GM21381 (cell line): ENCODE results near the gene CRB2.
"Not testable (repeated sequence)": the region's sequence is repeated elsewhere in the genome, so short reads cannot be mapped to it uniquely, and the experiment has no call there.

ENCODE experiments used
- ATAC-seq: cut with Tn5 transposase; IDR thresholded peaks from one replicate; pipeline ENCODE4 v1.9.1; 2021; ENCODE audit warnings: mild to moderate bottlenecking, moderate library complexity; ENCODE audit not compliant: unreplicated experiment

CRB2 gene

DNA sequence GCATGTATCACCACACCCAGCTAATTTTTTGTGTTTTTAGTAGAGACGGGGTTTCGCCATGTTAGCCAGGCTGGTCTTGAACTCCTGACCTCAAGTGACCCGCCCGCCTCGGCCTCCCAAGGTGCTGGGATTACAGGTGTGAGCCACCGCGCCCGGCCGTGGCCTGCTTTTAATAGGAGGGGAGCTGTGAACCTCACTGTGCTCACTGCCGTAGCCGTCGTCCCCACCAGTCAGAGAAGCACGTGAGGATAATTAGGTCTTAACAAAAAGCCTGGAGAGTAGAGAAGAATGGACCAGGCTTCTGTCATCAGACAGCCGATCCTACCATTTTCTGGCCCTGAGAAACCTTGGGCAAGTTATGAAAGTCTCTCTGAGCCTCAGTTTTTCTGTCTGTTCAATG lies 42.9 kb downstream of the CRB2 start:
- not testable (repeated sequence) for ATAC-seq

DNA sequence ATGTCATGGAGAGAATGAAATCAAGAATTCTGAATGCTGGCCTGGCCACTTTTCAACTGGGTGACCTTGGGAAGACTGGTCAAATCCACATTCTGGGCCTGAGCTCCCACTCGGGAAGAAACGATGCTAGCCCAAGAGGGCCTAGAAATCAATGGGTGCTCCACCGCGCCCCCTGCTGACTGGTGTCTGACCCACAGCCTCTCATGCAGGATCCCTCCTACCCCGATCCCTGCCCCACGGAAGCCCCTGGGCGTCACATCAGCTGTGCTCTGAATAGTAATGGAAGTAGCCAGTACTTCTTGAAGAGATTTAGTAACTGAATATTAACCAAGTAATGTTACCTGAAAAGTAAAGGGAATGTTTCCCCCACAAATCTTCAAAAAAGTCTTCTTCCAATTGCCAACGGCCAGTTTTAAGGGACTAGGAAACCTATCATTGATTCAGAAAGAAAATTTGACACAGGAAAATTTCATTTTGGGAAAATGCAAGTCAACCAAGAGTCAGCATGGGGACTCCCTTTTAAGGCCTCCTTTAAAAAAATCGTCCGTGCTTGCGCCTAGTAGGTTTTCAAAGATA lies 43.9 kb downstream of the CRB2 start:
- ATAC-seq = no peak

DNA sequence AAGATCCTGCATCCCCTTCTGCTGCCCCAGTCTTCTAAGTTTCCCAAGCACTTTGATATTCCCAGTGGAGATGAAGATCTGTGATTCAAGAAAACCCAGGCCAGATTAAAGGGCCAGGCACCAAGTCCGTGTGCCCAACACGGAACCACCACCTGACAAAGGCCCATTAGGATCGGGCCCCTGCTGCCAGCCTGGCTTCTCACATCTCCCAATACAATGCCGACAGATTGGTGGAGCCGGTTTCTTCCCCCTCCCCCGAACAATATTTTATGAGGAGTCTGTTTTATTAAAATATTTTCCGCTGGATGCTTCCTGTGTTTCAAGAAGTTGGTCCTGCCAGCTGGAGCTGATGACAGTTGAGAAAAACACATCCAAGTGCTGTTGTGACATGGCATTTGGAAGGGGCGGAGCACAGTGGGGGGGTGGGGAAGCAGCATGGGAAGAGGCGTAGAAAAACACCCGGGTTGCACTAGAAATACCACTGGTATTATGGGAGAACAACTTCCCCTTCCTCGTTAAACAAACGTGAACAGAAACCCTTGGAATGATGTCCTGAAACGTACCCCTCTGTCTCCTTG lies 45.0 kb downstream of the CRB2 start:
- ATAC-seq = no peak

DNA sequence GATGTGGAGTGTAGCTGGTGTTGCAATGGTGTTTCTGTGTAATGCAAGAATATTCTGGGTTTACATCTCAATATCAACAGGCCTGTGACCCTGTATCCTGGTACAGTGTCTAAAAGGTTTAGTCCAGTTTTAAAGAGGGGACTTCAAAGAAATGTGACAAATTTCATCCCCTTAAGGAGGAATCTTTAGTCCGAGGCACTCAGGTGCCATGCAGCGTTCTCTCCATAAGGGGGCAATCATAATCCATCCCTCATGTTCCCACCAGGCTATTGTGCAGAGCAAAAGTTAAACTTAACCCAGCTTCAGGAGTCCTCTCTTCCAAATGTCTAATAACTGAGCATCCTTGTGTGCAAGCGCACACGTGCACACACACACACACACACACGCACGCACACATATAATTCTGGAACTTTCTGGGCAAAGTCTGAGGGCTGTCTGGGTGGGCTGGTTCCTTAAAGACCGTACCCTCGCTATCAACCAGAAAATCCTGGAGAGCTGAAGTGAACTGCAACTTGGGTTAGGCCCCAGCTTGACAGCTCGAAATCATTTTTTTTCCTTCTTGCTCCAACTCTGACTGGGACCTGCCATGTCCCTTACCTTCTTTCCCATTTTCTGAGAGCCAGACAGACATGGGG lies 46.0 kb downstream of the CRB2 start:
- no peak for ATAC-seq

DNA sequence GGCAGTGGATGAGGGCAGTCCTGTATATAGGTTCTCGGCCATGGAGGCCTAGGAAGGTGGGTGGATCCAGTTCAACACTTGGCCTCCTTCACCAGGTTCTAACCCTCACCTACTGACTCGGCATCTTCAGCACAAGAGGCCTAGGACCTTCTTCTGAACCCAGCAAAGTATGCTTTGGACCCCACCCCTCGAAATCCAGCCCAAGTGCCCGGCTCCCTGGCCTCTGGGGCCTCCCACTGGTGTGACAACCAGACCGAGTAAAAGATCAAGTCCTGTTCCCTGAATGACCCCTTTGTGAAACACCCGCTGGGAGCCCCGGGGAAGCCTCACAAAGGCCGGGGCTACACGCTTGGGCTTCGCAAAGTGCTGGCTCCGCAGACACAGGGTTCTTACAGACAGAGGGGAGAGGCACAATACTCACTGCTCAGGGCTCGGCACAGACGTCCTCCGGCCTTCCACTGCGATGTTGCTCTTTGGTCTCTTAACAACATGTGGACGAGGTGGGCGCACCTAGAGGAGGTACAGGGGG lies 47.0 kb downstream of the CRB2 start:
- no peak for ATAC-seq

DNA sequence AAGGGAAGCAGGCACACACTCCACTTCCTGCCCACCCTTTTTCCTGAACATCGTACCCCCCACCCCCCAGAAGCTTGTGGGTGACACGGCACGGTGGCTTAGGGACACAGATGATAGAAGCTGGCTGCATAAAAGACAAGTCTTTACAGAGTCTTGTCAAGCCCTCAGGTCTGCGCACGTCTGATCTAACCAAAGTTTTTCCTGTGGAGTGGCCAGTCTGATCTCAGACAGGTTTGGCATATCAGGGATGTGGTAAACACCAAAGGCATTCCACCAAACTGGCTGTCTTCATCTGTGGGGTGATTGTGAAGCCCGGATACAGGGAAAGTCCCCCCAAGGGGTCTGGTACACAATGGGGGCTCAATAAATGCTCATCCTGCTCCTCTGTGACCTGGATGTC lies 50.0 kb downstream of the CRB2 start:
- no peak for ATAC-seq

DNA sequence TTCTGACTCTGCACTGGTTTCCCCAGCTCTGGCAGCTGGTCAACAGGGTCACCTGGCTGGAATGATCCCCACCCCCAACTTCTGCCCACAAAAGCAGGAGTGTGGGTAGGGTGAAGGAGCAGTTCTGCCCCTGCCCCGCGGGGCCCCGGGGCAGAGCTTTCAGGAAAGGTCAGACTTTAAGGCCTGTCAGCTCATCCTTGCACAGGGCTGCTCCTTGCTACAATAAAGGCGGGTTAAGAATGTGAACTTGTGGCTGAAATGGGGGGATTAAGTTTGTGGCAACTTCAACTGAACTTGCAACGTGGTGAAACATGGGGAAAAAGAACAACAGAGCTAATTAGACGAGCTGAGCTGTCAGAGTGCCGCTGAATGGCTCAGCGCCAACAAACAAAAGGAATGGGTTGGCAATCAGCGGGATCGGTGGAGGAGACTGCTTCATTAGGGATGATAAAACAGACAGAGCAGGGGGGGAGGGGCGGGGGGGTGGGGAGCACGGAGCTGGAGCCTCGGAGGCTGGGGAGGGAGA lies 50.8 kb downstream of the CRB2 start:
- ATAC-seq = no peak

DNA sequence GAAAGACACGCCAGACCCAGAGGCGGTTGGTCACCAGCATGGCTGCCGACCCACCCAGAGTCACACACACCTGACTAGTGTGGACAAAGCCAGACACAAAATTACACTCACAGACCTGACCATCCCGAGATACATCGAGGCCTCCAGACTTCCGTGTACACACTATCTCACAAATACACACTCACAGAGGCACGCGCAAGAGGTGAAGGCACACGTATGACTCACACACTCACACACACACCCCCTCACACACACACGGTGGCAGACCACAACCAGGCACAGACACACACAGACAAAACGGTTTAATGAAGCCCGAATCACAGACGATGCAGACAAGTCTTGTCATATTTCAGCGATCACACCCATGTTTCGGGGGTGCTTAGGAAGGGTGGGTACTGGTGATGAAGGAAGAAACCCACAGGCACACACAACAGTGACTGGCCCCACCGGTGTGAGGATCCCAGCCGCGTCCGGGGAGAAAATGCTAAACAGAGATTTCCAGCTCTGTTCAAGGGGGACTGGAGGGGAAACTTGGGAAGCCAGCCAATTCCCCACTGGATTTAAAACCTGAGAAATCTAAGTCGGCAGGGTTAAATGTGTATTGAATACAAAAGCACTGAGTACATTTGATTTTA lies 51.3 kb downstream of the CRB2 start:
- no peak for ATAC-seq

DNA sequence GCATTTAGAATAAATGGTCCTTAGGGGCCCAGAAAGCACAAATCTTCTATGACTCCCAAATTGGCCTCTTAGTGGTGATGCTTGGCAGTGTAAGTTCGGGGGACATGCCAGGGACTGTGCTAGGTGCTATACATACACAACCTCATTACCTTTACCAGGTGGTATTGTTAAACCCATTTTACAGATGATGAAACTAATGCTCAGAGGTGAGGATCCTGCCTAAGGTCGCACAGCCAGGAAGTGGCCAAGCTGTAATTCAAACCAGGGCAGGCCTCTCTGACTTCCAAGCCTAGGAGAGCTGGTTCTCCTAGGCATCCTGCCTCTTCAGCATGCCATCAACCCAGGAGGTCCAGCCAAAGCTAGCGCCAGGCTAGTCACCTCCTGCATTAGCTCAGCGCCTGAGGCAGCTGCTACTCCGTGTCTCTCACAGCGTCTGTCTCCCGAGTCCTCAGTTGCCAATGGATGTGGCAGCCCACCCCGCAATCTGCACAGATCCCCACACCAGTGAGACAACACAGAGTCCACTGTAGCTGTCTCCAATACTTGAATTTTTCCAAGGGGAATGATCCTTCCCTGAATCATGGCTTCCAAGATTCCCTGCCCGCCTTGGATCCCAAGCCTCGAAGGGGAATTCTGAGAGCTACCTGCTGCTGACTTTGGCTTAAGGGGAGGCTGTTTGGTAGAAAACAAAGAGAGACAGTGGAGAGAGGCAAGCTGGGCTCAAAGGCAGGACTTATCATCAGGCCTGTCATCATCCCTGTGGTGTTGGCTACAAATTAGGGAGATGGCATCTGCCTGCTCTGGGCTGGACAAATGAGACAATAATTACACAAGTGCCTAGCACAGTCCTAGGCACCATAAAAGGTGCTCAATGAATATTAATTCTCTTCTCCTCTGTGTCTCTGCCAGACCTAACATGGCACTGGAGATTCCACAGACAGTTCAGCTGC lies 52.6 kb downstream of the CRB2 start:
- no peak for ATAC-seq

DNA sequence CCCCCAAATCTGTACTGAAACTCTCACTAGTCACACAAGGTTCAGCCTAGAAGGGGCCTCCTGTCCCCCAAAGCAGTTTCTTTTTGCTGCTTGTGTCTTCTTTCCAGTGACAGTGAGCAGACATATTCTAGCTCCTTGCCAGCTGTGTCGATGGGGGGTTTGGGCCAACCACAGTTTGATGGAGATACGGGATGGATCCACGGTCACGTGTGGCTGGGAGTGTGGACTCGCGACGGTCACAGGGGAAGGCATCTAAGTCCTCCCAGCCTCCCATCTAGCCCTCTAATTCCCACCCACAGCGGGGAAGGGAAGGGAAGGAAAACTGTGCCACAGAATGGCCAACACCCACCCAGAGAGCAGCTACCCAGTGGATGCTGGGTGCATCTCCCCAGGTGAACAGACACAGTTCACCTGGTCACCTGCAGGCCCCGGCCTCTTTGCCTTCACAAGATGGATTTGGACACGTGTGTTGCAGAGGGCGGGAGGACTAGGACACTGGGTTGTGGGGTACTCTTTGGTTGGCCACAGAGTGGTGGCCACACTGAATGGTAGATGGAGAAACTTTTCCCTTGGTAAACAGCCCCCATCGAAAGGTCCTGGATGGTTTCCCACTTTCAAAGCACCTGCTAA lies 54.4 kb downstream of the CRB2 start:
- no peak for ATAC-seq

DNA sequence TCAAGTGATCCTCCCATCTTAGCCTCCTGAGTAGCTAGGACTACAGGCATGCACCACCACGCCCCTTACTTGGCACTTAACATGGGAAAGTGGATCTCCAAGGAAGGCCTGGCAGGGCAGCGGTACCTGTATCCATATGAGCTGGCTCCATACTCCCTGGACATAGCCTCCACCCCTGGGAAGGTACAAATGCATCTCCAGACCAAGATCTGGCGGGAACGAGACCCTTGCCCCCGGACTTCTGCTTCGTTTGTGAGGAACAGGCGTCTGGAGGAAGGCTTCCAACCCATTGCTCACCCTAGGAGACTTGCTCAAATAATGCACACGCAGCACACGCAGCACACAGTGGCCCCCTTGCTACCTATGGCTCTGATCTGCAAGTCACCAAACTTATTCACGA lies 55.2 kb downstream of the CRB2 start:
- no peak for ATAC-seq

DNA sequence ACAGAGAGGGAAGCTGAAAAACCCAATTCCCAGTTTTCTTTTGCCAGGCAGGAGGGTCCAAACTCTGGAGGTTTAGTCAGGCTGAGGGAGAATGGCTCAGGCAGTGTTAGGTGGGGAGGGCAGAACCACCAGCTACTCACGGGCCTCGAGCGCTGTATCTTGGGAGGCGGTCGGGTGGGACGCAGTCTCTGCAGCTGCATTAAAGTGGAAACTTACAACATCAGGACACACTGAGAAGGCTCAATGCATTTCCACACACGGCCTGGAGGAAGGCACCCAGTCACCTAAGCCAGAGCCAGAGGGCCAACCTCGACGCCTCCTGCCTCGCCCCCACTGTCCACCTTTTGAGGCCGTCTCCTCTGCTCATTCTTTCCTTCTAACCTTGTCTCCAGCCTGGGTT lies 55.6 kb downstream of the CRB2 start:
- ATAC-seq = no peak

DNA sequence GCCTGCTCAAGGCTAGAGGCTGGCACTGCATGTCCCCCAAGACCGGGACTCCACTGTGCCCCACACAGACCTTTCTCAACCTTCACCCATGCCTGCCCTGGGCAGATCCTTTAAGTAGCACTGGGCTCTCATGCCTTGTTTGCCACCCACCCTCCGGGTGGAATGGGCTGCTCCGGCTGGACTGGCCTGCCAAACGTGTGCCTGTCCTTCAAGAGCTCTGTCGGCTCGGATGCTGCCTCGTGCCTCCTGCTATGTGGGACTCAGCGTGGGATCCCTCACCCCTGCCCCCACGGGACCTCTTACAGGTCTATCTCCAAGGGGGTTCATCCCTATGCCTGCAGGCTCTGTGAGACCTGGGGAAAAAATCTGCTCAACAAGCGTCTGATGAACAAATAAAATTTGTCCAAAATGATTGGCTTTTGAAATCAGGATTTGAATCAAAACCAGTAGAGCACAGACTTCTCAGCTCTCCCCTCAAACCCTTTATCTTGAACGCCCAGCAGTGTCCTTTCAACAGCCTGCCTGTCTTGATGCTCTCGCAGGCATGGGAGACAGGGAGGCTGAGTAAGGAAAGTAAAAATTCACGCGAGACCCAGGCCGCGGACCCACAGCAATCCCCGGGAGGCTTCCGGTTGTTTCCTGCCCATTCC lies 56.3 kb downstream of the CRB2 start:
- ATAC-seq = no peak

DNA sequence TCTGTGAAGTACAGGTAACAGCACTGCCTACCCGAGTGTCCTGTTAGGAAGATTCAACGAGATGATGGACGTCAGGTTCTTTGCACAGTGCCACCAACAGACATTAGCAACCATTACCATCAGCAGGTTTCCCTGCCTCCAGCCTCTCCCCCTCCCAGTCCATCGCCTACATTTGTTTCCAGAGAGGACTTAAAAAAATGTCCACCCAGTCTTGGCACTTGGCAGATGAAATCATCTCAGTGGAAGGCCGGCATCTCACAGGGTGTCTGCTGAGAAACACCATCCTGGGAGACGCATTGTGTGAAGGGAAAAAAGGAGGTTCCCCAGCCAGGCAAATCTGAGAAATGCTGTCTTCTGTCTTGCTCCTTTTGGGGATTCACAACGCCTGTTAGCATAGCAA lies 58.2 kb downstream of the CRB2 start:
- no peak for ATAC-seq

DNA sequence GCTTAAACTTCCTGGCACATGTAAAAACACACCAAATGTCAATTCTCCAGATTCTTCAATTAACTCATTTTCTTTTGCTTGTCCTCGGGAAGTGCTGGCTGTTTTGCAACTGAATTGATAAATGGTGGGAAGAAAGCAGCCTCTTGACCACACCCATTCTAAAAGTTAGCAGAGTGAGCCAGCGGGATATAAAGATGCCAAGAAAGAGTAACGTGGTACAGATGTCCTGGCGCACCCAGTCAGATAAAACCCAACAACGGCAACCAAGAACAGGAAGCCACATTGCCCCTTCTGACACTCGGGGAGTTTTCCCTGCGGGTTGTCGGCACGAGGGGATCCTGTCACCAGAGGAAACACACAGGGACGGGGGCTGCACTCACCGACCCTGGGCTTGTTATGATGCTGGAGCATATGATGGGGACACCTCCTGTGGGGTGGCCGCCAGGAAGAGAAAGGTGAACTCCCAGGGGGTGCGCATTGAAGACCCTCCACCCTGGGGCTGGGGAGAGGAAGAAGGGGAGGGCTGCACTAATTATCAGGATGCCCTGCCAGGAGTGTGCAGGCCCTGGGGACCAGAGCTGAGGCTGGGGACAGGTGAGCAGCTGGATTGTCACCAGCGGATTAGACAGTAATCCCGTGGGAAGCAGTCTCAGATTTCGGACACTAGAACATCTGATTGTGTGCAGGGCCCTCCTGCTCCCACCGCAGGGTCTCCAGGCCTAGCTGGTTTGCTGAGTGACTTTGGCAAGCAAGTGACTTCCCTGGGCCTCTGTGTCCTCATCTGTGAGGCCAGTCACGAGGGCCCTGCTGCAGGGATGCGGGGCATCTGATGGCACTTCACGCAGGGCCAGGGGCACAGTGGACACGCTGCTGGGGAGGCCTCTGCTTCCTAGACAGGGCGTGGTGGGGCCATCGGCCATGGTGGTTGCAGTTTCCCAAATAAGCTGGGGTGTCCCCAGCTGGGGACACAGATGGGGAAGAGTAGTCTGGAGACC lies 59.2 kb downstream of the CRB2 start:
- no peak for ATAC-seq

DNA sequence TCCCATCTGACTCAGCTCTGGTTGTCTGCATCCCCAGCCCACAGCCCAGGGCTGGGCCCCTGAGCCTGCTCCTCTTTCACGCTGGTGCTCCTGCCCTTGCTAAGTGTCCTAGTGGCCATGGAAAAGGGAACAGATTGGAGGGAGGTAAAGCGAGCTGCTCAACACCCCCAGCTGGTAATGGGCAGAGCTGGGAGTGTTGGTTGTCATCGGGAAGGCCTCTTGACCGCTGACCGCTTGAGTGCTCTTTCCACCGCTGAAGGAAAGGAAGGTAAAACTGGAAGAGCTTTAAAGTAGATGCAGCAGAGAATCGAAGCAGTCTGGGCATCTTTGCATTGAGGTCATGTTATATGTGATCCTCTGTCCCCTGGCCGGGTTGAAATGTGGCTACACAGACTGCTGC lies 60.2 kb downstream of the CRB2 start:
- ATAC-seq = no peak

DNA sequence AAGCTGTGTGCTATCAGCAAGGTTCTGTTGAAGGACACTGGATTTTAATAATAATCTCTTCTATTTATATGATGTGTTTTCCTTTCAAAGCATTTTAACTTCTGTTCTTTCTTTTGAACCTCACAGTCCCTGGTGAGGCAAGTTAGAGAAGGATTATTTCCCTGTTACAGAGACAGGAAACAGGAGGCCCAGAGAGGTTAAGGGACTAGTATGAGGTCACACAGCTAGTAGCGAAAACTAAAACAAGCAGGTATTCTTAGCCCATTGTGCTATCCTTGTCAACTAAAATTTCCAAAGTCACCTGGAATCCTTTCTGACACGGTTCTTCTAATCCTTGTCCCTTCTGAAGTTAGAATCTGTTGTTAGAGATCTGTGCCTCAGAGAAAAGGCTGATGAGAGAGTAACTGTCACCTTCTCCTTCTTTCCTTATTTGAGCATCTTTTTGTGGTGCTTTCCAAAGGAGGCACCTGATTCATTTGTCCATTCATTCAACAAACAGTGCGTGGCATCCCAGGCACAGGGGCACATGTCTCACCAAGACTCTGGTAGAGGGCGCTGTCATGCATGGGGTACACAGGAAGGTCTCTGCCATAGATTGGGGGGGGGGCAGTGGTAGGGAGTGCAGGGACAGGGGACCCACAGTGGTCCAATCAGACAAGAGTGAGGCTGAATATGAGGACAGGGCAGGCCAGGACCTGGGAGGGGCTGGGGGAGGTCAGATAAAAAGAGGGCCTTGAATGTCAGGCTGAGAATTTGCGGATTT lies 61.5 kb downstream of the CRB2 start:
- no peak for ATAC-seq

DNA sequence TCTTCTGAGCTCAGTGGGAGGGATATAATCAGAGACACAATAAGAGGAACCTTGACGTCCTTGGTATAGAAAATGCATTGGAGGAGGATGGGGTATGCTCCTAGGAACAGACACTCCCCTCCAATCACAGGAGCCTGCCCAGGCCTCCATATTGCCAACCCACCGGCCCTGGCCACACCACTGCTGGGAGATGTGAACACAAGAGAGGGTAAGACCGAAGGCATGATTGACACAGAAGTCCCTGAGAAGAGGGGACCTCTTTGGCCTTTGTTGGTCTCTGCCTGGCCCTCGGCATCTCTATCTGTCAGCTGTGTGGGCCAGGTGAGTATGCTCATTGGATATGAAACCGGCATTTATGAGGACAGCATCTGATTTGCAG lies 62.0 kb downstream of the CRB2 start:
- ATAC-seq = no peak
